H1 (cell line): ENCODE results near the gene LMTK2. TPM values are rescaled to one million over a fixed set of nuclear protein-coding genes. Genes with fewer than 3 reads are reported as not detected.

Experiments
- CTCF ChIA-PET: fragments of 300-600 bp; sonication (Branson Sonifier 250); formaldehyde crosslinking; loops from one replicate; lab custom pipeline; 2021; ENCODE audit not compliant: partially characterized antibody; lab: Charles Lee
- POLR2A ChIA-PET: fragments of 300-600 bp; sonication (Branson Sonifier 250); formaldehyde crosslinking; loops from one replicate; lab custom pipeline; 2021; ENCODE audit warnings: inconsistent platforms; ENCODE audit not compliant: partially characterized antibody; lab: Charles Lee
- DNase-seq, 2 experiments: peaks; one replicate each; pipeline versions ENCODE4 v3.0.0 to v3.0.0-alpha.2; 2010 to 2022; ENCODE audit warnings: low spot score in 2 of 2, low read depth in 1 of 2, mixed read lengths in 1 of 2
- FAIRE-seq: peaks from 2 replicates; lab custom pipeline; 2011; peaks lifted over from hg19 to GRCh38; lab: Jason Lieb, UNC
- H2AFZ ChIP-seq: 2 replicates; pipeline ENCODE4 v1.8.1; 2012; ENCODE audit warnings: low read length, inconsistent platforms
- H2AK5ac ChIP-seq: 2 replicates; pipeline ENCODE4 v1.6.1; 2013; ENCODE audit warnings: low read depth, low read length
- H2BK120ac ChIP-seq: replicated peaks from 2 replicates; pipeline ENCODE3; 2013; ENCODE audit warnings: low read depth, low read length, inconsistent platforms
- H2BK12ac ChIP-seq: 2 replicates; pipeline ENCODE4 v1.6.1; 2013; ENCODE audit warnings: low read depth, low read length
- H2BK15ac ChIP-seq: 2 replicates; pipeline ENCODE4 v1.6.1; 2013; ENCODE audit warnings: low read length
- H2BK20ac ChIP-seq: 2 replicates; pipeline ENCODE4 v1.6.1; 2013; ENCODE audit warnings: low read length
- H2BK5ac ChIP-seq: 2 replicates; pipeline ENCODE4 v1.6.1; 2013; ENCODE audit warnings: low read depth, low read length
- H3K14ac ChIP-seq: 2 replicates; pipeline ENCODE4 v1.6.1; 2013; ENCODE audit warnings: inconsistent platforms; ENCODE audit not compliant: insufficient read length
- H3K18ac ChIP-seq: 2 replicates; pipeline ENCODE4 v1.6.1; 2013; ENCODE audit warnings: low read length; ENCODE audit errors: extremely low read depth
- H3K23ac ChIP-seq: 2 replicates; pipeline ENCODE4 v1.6.1; 2013; ENCODE audit warnings: inconsistent platforms; ENCODE audit not compliant: insufficient read length
- H3K23me2 ChIP-seq: 2 replicates; pipeline ENCODE4 v1.6.1; 2013; ENCODE audit warnings: low read depth, low read length
- H3K27ac ChIP-seq: 2 replicates; pipeline ENCODE4 v1.6.1; 2011; ENCODE audit warnings: low read depth, low read length, inconsistent platforms
- H3K27me3 ChIP-seq, 4 experiments: replicated peaks in 1 of 4; 1 replicate in 1 of 4; 2 replicates in 3 of 4; pipeline versions ENCODE4 v1.6.1 to v1.8.1; 2011 to 2013; ENCODE audit warnings: low read length in 3 of 4, mild to moderate bottlenecking in 3 of 4, inconsistent platforms in 2 of 4, mixed read lengths in 2 of 4, moderate library complexity in 1 of 4; ENCODE audit not compliant: control insufficient read depth in 3 of 4, insufficient read depth in 3 of 4; ENCODE audit errors: extremely low read depth in 1 of 4
- H3K36me3 ChIP-seq, 4 experiments: 2 replicates each; pipeline versions ENCODE4 v1.6.1 to v1.8.1; 2011 to 2013; ENCODE audit warnings: mild to moderate bottlenecking in 4 of 4, low read length in 3 of 4, moderate library complexity in 2 of 4, control low read depth in 1 of 4, inconsistent platforms in 1 of 4; ENCODE audit not compliant: insufficient read depth in 4 of 4, control insufficient read depth in 2 of 4
- H3K4ac ChIP-seq: replicated peaks from 2 replicates; pipeline ENCODE3; 2013; ENCODE audit warnings: low read length, low read depth, mixed read lengths, inconsistent platforms; ENCODE audit not compliant: insufficient read length
- H3K4me1 ChIP-seq, 4 experiments: replicated peaks in 1 of 4; 1 replicate in 1 of 4; 2 replicates in 3 of 4; pipeline versions ENCODE4 v1.6.1 to v1.8.1; 2011 to 2013; ENCODE audit warnings: low read length in 3 of 4, inconsistent platforms in 2 of 4, mixed read lengths in 1 of 4; ENCODE audit not compliant: insufficient read depth in 4 of 4, control insufficient read depth in 3 of 4
- H3K4me2 ChIP-seq, 2 experiments: 2 replicates each; pipeline versions ENCODE4 v1.6.1 to v1.8.1; 2011 to 2013; ENCODE audit warnings: low read depth in 2 of 2, low read length in 2 of 2, control low read depth in 1 of 2, inconsistent platforms in 1 of 2, mild to moderate bottlenecking in 1 of 2; ENCODE audit not compliant: insufficient read depth in 1 of 2
- H3K4me3 ChIP-seq, 4 experiments: fragments of 200-600, 300-600 bp in 1 of 4; sonication (generic), shearing (Covaris generic), sonication (Bioruptor Twin) in 1 of 4; 2 replicates each; pipeline versions ENCODE4 v1.5.1 to v1.8.1; 2011 to 2016; ENCODE audit warnings: low read length in 4 of 4, low read depth in 3 of 4, control low read depth in 2 of 4, inconsistent platforms in 2 of 4, mild to moderate bottlenecking in 2 of 4, mixed read lengths in 1 of 4, moderate library complexity in 1 of 4; ENCODE audit not compliant: insufficient read depth in 2 of 4; ENCODE audit errors: extremely low read depth in 1 of 4
- H3K56ac ChIP-seq: replicated peaks from 2 replicates; pipeline ENCODE3; 2013; ENCODE audit warnings: low read depth, mild to moderate bottlenecking, mixed read lengths, low read length, inconsistent platforms; ENCODE audit not compliant: insufficient read length
- H3K79me1 ChIP-seq: 2 replicates; pipeline ENCODE4 v1.6.1; 2013; ENCODE audit warnings: low read depth, low read length, control low read depth
- H3K79me2 ChIP-seq, 2 experiments: 2 replicates each; pipeline versions ENCODE4 v1.6.1 to v1.8.1; 2012 to 2013; ENCODE audit warnings: low read length in 2 of 2, mild to moderate bottlenecking in 2 of 2, inconsistent platforms in 1 of 2; ENCODE audit not compliant: insufficient read depth in 2 of 2, control insufficient read depth in 1 of 2
- H3K9ac ChIP-seq, 4 experiments: replicated peaks in 1 of 4; 1 replicate in 1 of 4; 2 replicates in 3 of 4; pipeline versions ENCODE4 v1.6.1 to v1.8.1; 2011 to 2013; ENCODE audit warnings: low read depth in 3 of 4, low read length in 3 of 4, control low read depth in 2 of 4, mild to moderate bottlenecking in 2 of 4, moderate library complexity in 2 of 4, inconsistent platforms in 1 of 4; ENCODE audit errors: extremely low read depth in 1 of 4
- H3K9me3 ChIP-seq, 2 experiments: 2 replicates each; pipeline versions ENCODE4 v1.6.1 to v1.8.1; 2012 to 2013; ENCODE audit warnings: mild to moderate bottlenecking in 2 of 2, moderate library complexity in 2 of 2, control low read depth in 1 of 2, inconsistent platforms in 1 of 2, low read depth in 1 of 2, low read length in 1 of 2, mixed read lengths in 1 of 2; ENCODE audit not compliant: insufficient read depth in 2 of 2
- H4K20me1 ChIP-seq, 2 experiments: replicated peaks in 1 of 2; 2 replicates each; pipeline versions ENCODE3 to v1.8.1; 2011 to 2013; ENCODE audit warnings: inconsistent platforms in 2 of 2, low read length in 2 of 2, mild to moderate bottlenecking in 1 of 2; ENCODE audit not compliant: insufficient read depth in 2 of 2, control insufficient read depth in 1 of 2
- H4K5ac ChIP-seq: 2 replicates; pipeline ENCODE4 v1.6.1; 2013; ENCODE audit warnings: low read length, low read depth, mixed read lengths, inconsistent platforms; ENCODE audit not compliant: insufficient read length
- H4K8ac ChIP-seq: 2 replicates; pipeline ENCODE4 v1.8.0; 2013; ENCODE audit warnings: mild to moderate bottlenecking, moderate library complexity, low read length, inconsistent platforms; ENCODE audit not compliant: insufficient read depth; ENCODE audit errors: extremely low read depth
- H4K91ac ChIP-seq: replicated peaks from 2 replicates; pipeline ENCODE3; 2013; ENCODE audit warnings: low read length, mixed read lengths, inconsistent platforms; ENCODE audit not compliant: insufficient read length
- ASH2L ChIP-seq: fragments of 200-600, 300-600 bp; sonication (generic); IDR thresholded peaks from one replicate; pipeline ENCODE4 v1.7.1; 2017; ENCODE audit warnings: low read length
- CBX5 ChIP-seq: fragments of 300-800, 300-1000 bp; sonication (generic); IDR thresholded peaks from 2 replicates; pipeline ENCODE4 v1.7.1; 2016; ENCODE audit warnings: antibody characterized with exemption, low read length, low read depth
- CBX8 ChIP-seq: fragments of 300-800, 300-1000 bp; sonication (generic); IDR thresholded peaks from 2 replicates; pipeline ENCODE4 v1.7.1; 2016; ENCODE audit warnings: low read depth, low read length, borderline replicate concordance
- EZH2 ChIP-seq: fragments of 200-600 bp; sonication (generic); IDR thresholded peaks from 2 replicates; pipeline ENCODE4 v1.7.1; 2012; ENCODE audit warnings: low read depth, mild to moderate bottlenecking, moderate library complexity, low read length, inconsistent platforms; ENCODE audit not compliant: severe bottlenecking
- KDM5A ChIP-seq: fragments of 200-600 bp; IDR thresholded peaks from 2 replicates; pipeline ENCODE4 v1.7.1; 2012; ENCODE audit warnings: mild to moderate bottlenecking, low read length, inconsistent platforms, mixed read lengths
- SUZ12 ChIP-seq: fragments of 200-600 bp; sonication (generic); IDR thresholded peaks from 2 replicates; pipeline ENCODE4 v1.6.1; 2012; ENCODE audit warnings: mild to moderate bottlenecking, inconsistent platforms, low read length, moderate library complexity, mixed read lengths
- TEAD4 ChIP-seq: IDR thresholded peaks from 2 replicates; pipeline ENCODE4 v1.6.1; 2012; ENCODE audit warnings: low read depth, low read length, inconsistent platforms, mixed read lengths
- ZNF274 ChIP-seq: IDR thresholded peaks from 2 replicates; pipeline ENCODE4 v1.7.0; 2012; ENCODE audit warnings: low read length, borderline replicate concordance; ENCODE audit errors: extremely low read depth
- WGBS, 2 experiments: shearing (Covaris generic) in 1 of 2; methylation state at CpG; one replicate each; pipeline versions ENCODE4 v1.1.6 to v1.1.7; 2013 to 2015; ENCODE audit warnings: low lambda C conversion rate in 2 of 2, mixed read lengths in 2 of 2, inconsistent platforms in 1 of 2, low coverage in 1 of 2, missing lambda C conversion rate in 1 of 2; ENCODE audit not compliant: insufficient replicate concordance in 2 of 2, insufficient coverage in 1 of 2, insufficient read length in 1 of 2; ENCODE audit errors: extremely low coverage in 1 of 2, missing lambda C conversion rate in 1 of 2; 5-methylcytosine and 5-hydroxymethylcytosine counted together
- polyA plus RNA-seq, 7 experiments: library from polyadenylated mRNA; depleted of rRNA in 3 of 7; stranded (reverse) in 5 of 7; unstranded in 2 of 7; fragments of >200 nt in 5 of 7; fragments of 200-250 nt in 2 of 7; gene quantifications; 1 replicate in 5 of 7; 2 replicates in 1 of 7; 4 replicates in 1 of 7; pipeline versions ENCODE4 v1.2.1 to v1.2.3, GENCODE V29; 2011 to 2013; ENCODE audit warnings: missing spikeins in 2 of 7, mixed read lengths in 2 of 7
- total RNA-seq: library from RNA; stranded (reverse); fragmentation: NEBNext Ultra II Directional; extraction: Animal tissue kit (Norgen Biotek cat#: 25700); gene quantifications from 2 replicates; pipeline ENCODE4 v1.2.1, GENCODE V29; 2021
- TF ChIP-seq, protein P1 (sequence below): IDR thresholded peaks from 2 replicates; pipeline ENCODE4 v1.6.1; 2011; ENCODE audit warnings: low read depth, mild to moderate bottlenecking, low read length; ENCODE audit not compliant: insufficient read depth

Gene LMTK2
- total and polyA plus RNA-seq, 2 of the 8 experiments (the other 6 are each of a cell fraction or from before 2014, with no cell fraction given): 9.7 to 30.7 TPM

DNA sequence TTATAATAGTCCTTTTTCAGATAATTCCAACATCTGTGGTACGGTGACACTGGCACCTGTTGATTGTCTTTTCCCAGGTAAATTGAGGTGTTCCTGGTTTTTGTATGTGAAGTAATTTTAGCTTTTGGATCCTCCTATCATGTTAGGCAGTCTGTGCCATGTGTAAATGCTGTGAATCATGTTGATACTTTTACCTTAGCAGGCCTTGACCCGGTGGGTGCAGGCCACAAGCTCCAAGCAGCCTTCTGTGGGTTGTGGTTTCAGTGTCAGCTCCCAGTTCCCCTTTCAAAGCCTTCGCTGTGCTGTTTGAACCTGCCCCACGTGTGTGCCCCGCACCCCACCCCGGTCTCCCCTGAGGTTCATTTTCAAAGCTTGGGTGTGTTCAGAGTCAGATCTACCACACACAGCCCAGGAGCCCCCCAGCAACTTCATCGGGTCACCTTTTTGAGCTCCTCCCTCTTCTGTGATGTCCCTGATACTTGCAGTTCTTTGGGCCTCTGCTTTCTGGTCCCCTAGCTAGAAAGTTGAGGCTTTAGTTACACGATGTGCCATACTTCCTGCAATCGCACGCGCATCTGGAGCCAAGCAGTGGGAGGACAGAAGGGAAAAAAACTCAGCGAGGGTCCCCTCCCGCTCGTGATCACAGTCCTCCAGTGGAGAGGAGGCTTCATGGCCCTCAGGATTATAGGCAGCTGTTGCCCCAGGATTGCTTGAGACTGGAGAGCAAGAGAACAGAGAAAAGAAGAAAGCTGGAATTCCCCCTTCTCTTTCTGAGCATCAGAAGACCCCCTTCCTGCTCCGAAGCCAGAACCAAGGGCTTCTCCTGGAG lies 95.9 kb downstream of the LMTK2 start:
- no peak overlapping the region for H2AFZ ChIP-seq
- TF ChIP-seq SUZ12 (no peak), TEAD4 (no peak), EZH2 (no peak), ZNF274 (no peak), CBX8 (no peak), ASH2L (no peak), KDM5A (no peak), CBX5 (no peak)
- TF ChIP-seq, protein P1, sequence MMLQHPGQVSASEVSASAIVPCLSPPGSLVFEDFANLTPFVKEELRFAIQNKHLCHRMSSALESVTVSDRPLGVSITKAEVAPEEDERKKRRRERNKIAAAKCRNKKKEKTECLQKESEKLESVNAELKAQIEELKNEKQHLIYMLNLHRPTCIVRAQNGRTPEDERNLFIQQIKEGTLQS: no peak
- H3K4me3 ChIP-seq: no peak overlapping the region
- H2BK12ac ChIP-seq: no peak overlapping the region
- H3K79me1 ChIP-seq: no peaks in the 10 kb centered on the region; the same call in 1 of the 2 replicates
- H4K8ac ChIP-seq: no peak overlapping the region
- no peak overlapping the region for H3K18ac ChIP-seq
- no peak overlapping the region for H3K4ac ChIP-seq
- FAIRE-seq: no peak
- peaks cover 0 to 15% (median 0%) of the 10 kb centered on the region in 4 experiments; a peak in 4 of 8 replicates for H3K36me3 ChIP-seq
- no peaks in the 10 kb centered on the region for H3K27me3 ChIP-seq
- H3K4me2 ChIP-seq: no peak overlapping the region
- H3K79me2 ChIP-seq: peaks cover 0 to 14% of the 10 kb centered on the region in 2 experiments; a peak in 3 of 4 replicates
- no peak overlapping the region for H2BK120ac ChIP-seq
- no peak overlapping the region for H2AK5ac ChIP-seq
- H3K9ac ChIP-seq: no peak overlapping the region
- CTCF ChIA-PET: interaction anchor here (0.8 to 1.7 kb wide), 5 partner anchors 22 to 189 kb away, joined by 3 to 5 read pairs (median 3); no protein-coding TSS in a partner anchor
- no peak overlapping the region for H3K14ac ChIP-seq
- H4K5ac ChIP-seq: no peak overlapping the region
- no peak overlapping the region for H3K27ac ChIP-seq
- H3K4me1 ChIP-seq: no peaks in the 10 kb centered on the region
- no peak overlapping the region for H2BK15ac ChIP-seq
- no peak for DNase-seq
- no peaks in the 10 kb centered on the region; the same call in 1 of the 2 replicates for H3K23me2 ChIP-seq
- H3K9me3 ChIP-seq: no peaks in the 10 kb centered on the region
- H4K91ac ChIP-seq: no peak overlapping the region
- WGBS, 2 experiments: 86% methylated on average over 15 of the region's 15 CpGs; no CpG with 5 or more reads in 1 of the 2 experiments
- no peak overlapping the region for H2BK20ac ChIP-seq
- POLR2A ChIA-PET: no interaction called here
- H4K20me1 ChIP-seq: peaks cover 0 to 5% of the 10 kb centered on the region in 2 experiments
- 0 out of 2 replicates have a peak overlapping the region, but pooled peaks have one; percentile 24 for H2BK5ac ChIP-seq
- no peak overlapping the region for H3K56ac ChIP-seq
- H3K23ac ChIP-seq: no peak overlapping the region
